Stimulated activated CD4-positive, alpha-beta T cell treated with anti-CD3 and anti-CD28 coated beads, Interleukin-4, amount 100 ng/mL, for 4 hours (primary cell): Measurements from ENCODE around the gene ANKRD12.
"Not testable (repeated sequence)": the region's sequence is repeated elsewhere in the genome, so short reads cannot be mapped to it uniquely, and the experiment has no call there.

Source experiments
- DNase-seq, 2 experiments: peaks; one replicate each; pipeline ENCODE4 v3.0.0-alpha.2; 2020

The ANKRD12 gene

GRCh38 chr18:9136315-9137155, at the start of gene ANKRD12:
Gene ANKRD12 (plus strand): TSS chr18:9136781. CDS start chr18:9182433, 45,652 bp downstream.
- DNase-seq = peak; percentile 95 to 98

- no peak for DNase-seq
These were observed 49.4 kb upstream of the ANKRD12 start for GRCh38 chr18:9087144-9087543.

GRCh38 chr18:9088252-9088651, 48.3 kb upstream of the ANKRD12 start:
- no peak for DNase-seq

- not testable (repeated sequence) for DNase-seq
These were observed 47.9 kb upstream of the ANKRD12 start for GRCh38 chr18:9088727-9089126.

- DNase-seq = no peak
These were observed 46.0 kb upstream of the ANKRD12 start for GRCh38 chr18:9090578-9090977.

- DNase-seq = peak in 1 of 2 experiments; percentile 27
These were observed 45.5 kb upstream of the ANKRD12 start for GRCh38 chr18:9091066-9091476.

- no peak for DNase-seq
These were observed 43.9 kb upstream of the ANKRD12 start for GRCh38 chr18:9092665-9093064.

- DNase-seq = not testable (repeated sequence)
These were observed 43.5 kb upstream of the ANKRD12 start for GRCh38 chr18:9093109-9093508.

- DNase-seq = peak in 1 of 2 experiments; percentile 61
These were observed 42.0 kb upstream of the ANKRD12 start for GRCh38 chr18:9094307-9095226.

GRCh38 chr18:9095297-9096006, 41.1 kb upstream of the ANKRD12 start:
- DNase-seq = peak in 1 of 2 experiments; percentile 29

GRCh38 chr18:9096007-9096371, 40.6 kb upstream of the ANKRD12 start:
- DNase-seq = no peak

- DNase-seq = no peak
These were observed 39.9 kb upstream of the ANKRD12 start for GRCh38 chr18:9096685-9097084.

- DNase-seq = no peak
These were observed 39.2 kb upstream of the ANKRD12 start for GRCh38 chr18:9097349-9097748.

GRCh38 chr18:9100796-9101195, 35.8 kb upstream of the ANKRD12 start:
- no peak for DNase-seq

- DNase-seq = no peak
These were observed 34.7 kb upstream of the ANKRD12 start for GRCh38 chr18:9101730-9102507.

GRCh38 chr18:9102508-9103375, 33.8 kb upstream of the ANKRD12 start, which contains the start of gene NDUFV2:
Gene NDUFV2 (plus strand): TSS chr18:9102699. CDS start chr18:9102744, 45 bp downstream.
- DNase-seq = peak; percentile 96 to 97

- no peak for DNase-seq
These were observed 33.2 kb upstream of the ANKRD12 start for GRCh38 chr18:9103376-9103873.

- no peak for DNase-seq
These were observed 32.2 kb upstream of the ANKRD12 start for GRCh38 chr18:9104244-9104901.

- DNase-seq = no peak
These were observed 31.2 kb upstream of the ANKRD12 start for GRCh38 chr18:9105420-9105819.

- no peak for DNase-seq
These were observed 30.5 kb upstream of the ANKRD12 start for GRCh38 chr18:9106094-9106493.
